HCT116 (cell line): ENCODE results near the gene USP3.

Experiments
- CTCF ChIP-seq, 3 experiments: fragments of 200-600 bp in 1 of 3; sonication (generic) in 1 of 3; IDR thresholded peaks in 2 of 3; conservative IDR thresholded peaks in 1 of 3; 2 replicates each; pipeline ENCODE4 v1.5.1; 2012 to 2017; ENCODE audit warnings: low read depth in 2 of 3, low read length in 2 of 3, antibody characterized with exemption in 1 of 3, borderline replicate concordance in 1 of 3, control low read depth in 1 of 3, mild to moderate bottlenecking in 1 of 3, mixed read lengths in 1 of 3, mixed run types in 1 of 3, moderate library complexity in 1 of 3; ENCODE audit not compliant: insufficient read depth in 1 of 3
- EZH2 ChIP-seq: fragments of 200-600 bp; sonication (generic); IDR thresholded peaks from 2 replicates; pipeline ENCODE4 v1.6.1; 2017; ENCODE audit warnings: antibody characterized with exemption, mixed run types
- POLR2A ChIP-seq: IDR thresholded peaks from 2 replicates; pipeline ENCODE4 v1.7.0; 2011; ENCODE audit warnings: borderline replicate concordance; ENCODE audit not compliant: insufficient read depth, insufficient read length; ENCODE audit errors: extremely low read depth
- POLR2AphosphoS5 ChIP-seq: IDR thresholded peaks from 2 replicates; pipeline ENCODE4 v1.6.1; 2011; ENCODE audit warnings: mild to moderate bottlenecking, low read depth, low read length, moderate library complexity
- RAD21 ChIP-seq: IDR thresholded peaks from 2 replicates; pipeline ENCODE4 v1.6.1; 2012; ENCODE audit warnings: low read depth, mild to moderate bottlenecking
- SP1 ChIP-seq: IDR thresholded peaks from 2 replicates; pipeline ENCODE4 v1.6.1; 2012; ENCODE audit warnings: low read depth
- TCF7L2 ChIP-seq: IDR thresholded peaks from 2 replicates; pipeline ENCODE4 v1.7.0; 2011; ENCODE audit warnings: borderline replicate concordance, inconsistent platforms; ENCODE audit not compliant: insufficient read depth, insufficient read length; ENCODE audit errors: extremely low read depth
- ZFX ChIP-seq: fragments of 450-650 bp; IDR thresholded peaks from 2 replicates; pipeline ENCODE4 v1.6.1; 2017

GRCh38 chr15:63636518-63637061, 132.2 kb downstream of the USP3 start:
- no peak for TF ChIP-seq CTCF (IDR thresholded peaks at IDR 0.05 in 2 of 3, conservative IDR thresholded peaks at IDR 0.05 in 1 of 3; ENCODE audit: borderline replicate concordance in 1 of 3, insufficient read depth in 1 of 3, low read depth in 2 of 3, low read length in 2 of 3)
- TF ChIP-seq EZH2, result no peak
- no peak for TF ChIP-seq SP1
- TF ChIP-seq POLR2AphosphoS5, result no peak
- no peak for TF ChIP-seq TCF7L2
- no peak for TF ChIP-seq ZFX
- TF ChIP-seq POLR2A, result no peak
- no peak for TF ChIP-seq RAD21
